GM12872 (cell line): Measurements from ENCODE around the gene GRWD1.

ENCODE experiments used
- CTCF ChIP-seq: IDR thresholded peaks from 3 replicates; pipeline ENCODE4 v1.5.1; 2011; ENCODE audit warnings: low read depth, mild to moderate bottlenecking, low read length, moderate library complexity; ENCODE audit not compliant: insufficient read depth

GRWD1 gene

GRCh38 chr19:48444936-48445200, 915 bp upstream of the GRWD1 start:
- TF ChIP-seq CTCF, result no peak

GRCh38 chr19:48445256-48445605, 552 bp upstream of the GRWD1 start:
- peak; percentile 52 for TF ChIP-seq CTCF

GRCh38 chr19:48446579-48446978, 796 bp downstream of the GRWD1 start:
- TF ChIP-seq CTCF, result no peak

- TF ChIP-seq CTCF, result no peak
These were observed 2.8 kb downstream of the GRWD1 start for GRCh38 chr19:48448563-48448962.

- TF ChIP-seq CTCF, result no peak
These were observed 4.7 kb downstream of the GRWD1 start for GRCh38 chr19:48450441-48450840.

GRCh38 chr19:48450863-48451262, 5.1 kb downstream of the GRWD1 start:
- TF ChIP-seq CTCF, result no peak

- TF ChIP-seq CTCF, result no peak
These were observed 5.8 kb downstream of the GRWD1 start for GRCh38 chr19:48451624-48452023.
